CD14-positive monocyte (primary cell): Measurements from ENCODE around the gene PGP. TPM values are rescaled to one million over a fixed set of nuclear protein-coding genes. Genes with fewer than 3 reads are reported as not detected.
A peak's percentile ranks its signal among the peaks of the same experiment; 100 is the strongest.

ENCODE experiments used
- DNase-seq, 3 donors: peaks; one replicate each; pipeline ENCODE4 v3.0.0-alpha.2; 2011 to 2022
- H2AFZ ChIP-seq: 2 replicates; pipeline ENCODE4 v1.6.0; 2012; ENCODE audit warnings: mild to moderate bottlenecking, low read depth, low read length, inconsistent platforms; ENCODE audit not compliant: insufficient read depth, poor library complexity, severe bottlenecking
- H3K27ac ChIP-seq, 2 donors: 1 replicate in 1 of 2; 2 replicates in 1 of 2; pipeline ENCODE4 v1.5.1; 2012 to 2013; ENCODE audit warnings: low read length in 2 of 2, control low read depth in 1 of 2, inconsistent platforms in 1 of 2, low read depth in 1 of 2, mild to moderate bottlenecking in 1 of 2
- H3K27me3 ChIP-seq, 2 donors: one replicate each; pipeline versions ENCODE4 v1.6.0 to v1.6.1; 2011 to 2013; ENCODE audit warnings: low read length in 2 of 2; ENCODE audit not compliant: control insufficient read depth in 2 of 2, insufficient read depth in 2 of 2
- H3K36me3 ChIP-seq, 2 donors: replicated peaks in 1 of 2; 1 replicate in 1 of 2; 2 replicates in 1 of 2; pipeline versions ENCODE4 v1.5.1 to v1.6.1; 2012 to 2013; ENCODE audit warnings: low read length in 2 of 2, control low read depth in 1 of 2, inconsistent platforms in 1 of 2, mild to moderate bottlenecking in 1 of 2; ENCODE audit not compliant: insufficient read depth in 2 of 2, control insufficient read depth in 1 of 2
- H3K4me1 ChIP-seq, 2 donors: 1 replicate in 1 of 2; 2 replicates in 1 of 2; pipeline versions ENCODE4 v1.5.1 to v1.6.1; 2012 to 2013; ENCODE audit warnings: low read length in 2 of 2, control low read depth in 1 of 2, inconsistent platforms in 1 of 2, mild to moderate bottlenecking in 1 of 2, moderate library complexity in 1 of 2; ENCODE audit not compliant: insufficient read depth in 2 of 2, control insufficient read depth in 1 of 2
- H3K4me2 ChIP-seq: replicated peaks from 2 replicates; pipeline ENCODE3; 2012; ENCODE audit warnings: low read length, moderate library complexity, mild to moderate bottlenecking; ENCODE audit not compliant: poor library complexity, severe bottlenecking; ENCODE audit errors: extremely low read depth
- H3K4me3 ChIP-seq, 3 experiments: fragments of 200-600 bp in 1 of 3; sonication (generic) in 1 of 3; replicated peaks in 1 of 3; 1 replicate in 2 of 3; 2 replicates in 1 of 3; pipeline ENCODE4 v1.5.1; 2011 to 2013; ENCODE audit warnings: low read length in 3 of 3, mild to moderate bottlenecking in 3 of 3, control low read depth in 2 of 3, low read depth in 2 of 3, inconsistent platforms in 1 of 3, moderate library complexity in 1 of 3
- H3K79me2 ChIP-seq: 2 replicates; pipeline ENCODE4 v1.6.0; 2012; ENCODE audit warnings: mild to moderate bottlenecking, control low read depth, inconsistent platforms, low read length, moderate library complexity; ENCODE audit not compliant: insufficient read depth
- H3K9ac ChIP-seq: 2 replicates; pipeline ENCODE4 v1.6.0; 2017; ENCODE audit warnings: low read length, mild to moderate bottlenecking; ENCODE audit not compliant: insufficient read depth, poor library complexity, severe bottlenecking
- H3K9me3 ChIP-seq, 2 donors: replicated peaks in 1 of 2; 1 replicate in 1 of 2; 2 replicates in 1 of 2; pipeline versions ENCODE4 v1.5.1 to v1.6.1; 2012 to 2013; ENCODE audit warnings: low read length in 2 of 2, control low read depth in 1 of 2; ENCODE audit not compliant: control insufficient read depth in 1 of 2, insufficient read depth in 1 of 2
- H4K20me1 ChIP-seq: 2 replicates; pipeline ENCODE4 v1.6.0; 2012; ENCODE audit warnings: mild to moderate bottlenecking, low read length, control low read depth, moderate library complexity; ENCODE audit not compliant: insufficient read depth
- H3K27ac Mint-ChIP-seq, 7 donors: one replicate each; pipeline ENCODE4 v1.8.0; 2020; ENCODE audit warnings: mild to moderate bottlenecking in 7 of 7, mixed read lengths in 7 of 7, moderate library complexity in 6 of 7, inconsistent platforms in 2 of 7
- H3K27me3 Mint-ChIP-seq, 3 donors: one replicate each; pipeline ENCODE4 v1.8.0; 2021 to 2022; ENCODE audit warnings: low read depth in 3 of 3, mild to moderate bottlenecking in 3 of 3, mixed read lengths in 3 of 3, moderate library complexity in 3 of 3, inconsistent platforms in 1 of 3
- H3K36me3 Mint-ChIP-seq, 2 donors: one replicate each; pipeline ENCODE4 v1.8.0; 2020; ENCODE audit warnings: mixed read lengths in 2 of 2, inconsistent platforms in 1 of 2, mild to moderate bottlenecking in 1 of 2
- H3K4me1 Mint-ChIP-seq: one replicate; pipeline ENCODE4 v1.8.0; 2020; ENCODE audit warnings: mild to moderate bottlenecking, mixed read lengths
- H3K4me3 Mint-ChIP-seq, 2 donors: one replicate each; pipeline ENCODE4 v1.8.0; 2020; ENCODE audit warnings: mild to moderate bottlenecking in 2 of 2, mixed read lengths in 2 of 2, moderate library complexity in 1 of 2
- H3K9me3 Mint-ChIP-seq, 7 donors: one replicate each; pipeline ENCODE4 v1.8.0; 2020 to 2022; ENCODE audit warnings: mixed read lengths in 7 of 7, mild to moderate bottlenecking in 6 of 7, moderate library complexity in 6 of 7, inconsistent platforms in 2 of 7
- WGBS: methylation state at CpG from one replicate; pipeline ENCODE4 v1.1.5; 2013; ENCODE audit warnings: missing lambda C conversion rate; ENCODE audit not compliant: insufficient coverage; 5-methylcytosine and 5-hydroxymethylcytosine counted together
- intact Hi-C, 2 donors: fragments of 100-400 bp; cut with micrococcal nuclease; formaldehyde crosslinking; loops; one replicate each; pipeline versions ENCODE4 v1.15.0 to v1.15.1; 2023
- polyA plus RNA-seq, 3 donors: library from polyadenylated mRNA; depleted of rRNA in 1 of 3; unstranded in 2 of 3; stranded (reverse) in 1 of 3; fragments of 300-500 nt in 2 of 3; fragments of >200 nt in 1 of 3; fragmentation: Illumina TruSeq in 2 of 3; gene quantifications; 1 replicate in 2 of 3; 2 replicates in 1 of 3; pipeline ENCODE4 v1.2.3, GENCODE V29; 2012 to 2021
- TF ChIP-seq, protein P1 (sequence below): fragments of 200-600 bp; IDR thresholded peaks from one replicate; pipeline ENCODE4 v1.8.0; 2022; ENCODE audit warnings: antibody characterized with exemption, mild to moderate bottlenecking

The PGP gene
- polyA plus RNA-seq, 3 donors = 7.2 to 20.2 (median 19.2) TPM

DNA sequence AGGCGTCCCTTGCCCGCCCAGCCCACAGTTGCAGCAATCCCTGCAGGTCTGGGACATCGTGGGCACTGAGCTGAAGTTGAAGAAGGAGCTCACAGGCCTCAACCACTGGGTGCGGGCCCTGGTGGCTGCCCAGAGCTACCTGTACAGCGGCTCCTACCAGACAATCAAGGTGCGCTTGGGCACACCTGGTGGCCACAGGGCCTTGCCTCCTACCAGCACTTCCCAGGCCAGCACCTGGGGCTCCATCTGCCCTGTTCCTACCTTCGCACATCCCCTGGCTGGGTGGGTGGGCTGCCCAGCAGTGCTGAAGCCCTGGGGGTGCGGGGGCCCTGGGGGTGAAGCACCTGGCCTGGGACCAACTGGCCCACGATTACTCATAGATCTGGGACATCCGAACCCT, 39.2 kb downstream of the PGP start:
- no peak overlapping the region for H3K4me3 ChIP-seq
- H3K27me3 ChIP-seq = peaks cover 0 to 3% of the 10 kb centered on the region in 2 donors
- Mint-ChIP-seq H3K27ac (no peak overlapping the region), H3K4me1 (no peaks in the 10 kb centered on the region), H3K36me3 (peaks cover 38 to 58% of the 10 kb centered on the region in 2 donors), H3K27me3 (peaks cover 0 to 3% (median 2%) of the 10 kb centered on the region in 3 donors), H3K9me3 (peaks cover 0 to 2% (median 0%) of the 10 kb centered on the region in 7 donors), H3K4me3 (no peak overlapping the region)
- H2AFZ ChIP-seq = no peak overlapping the region
- 95% methylated on average over 10 of the region's 10 CpGs for WGBS
- DNase-seq = no peak
- H3K4me1 ChIP-seq = no peaks in the 10 kb centered on the region
- intact Hi-C loops = no loop called here
- H3K4me2 ChIP-seq = no peak overlapping the region
- H3K9me3 ChIP-seq = no peaks in the 10 kb centered on the region
- H3K9ac ChIP-seq = no peak overlapping the region
- H3K27ac ChIP-seq = no peak overlapping the region
- no peaks in the 10 kb centered on the region for H4K20me1 ChIP-seq
- H3K79me2 ChIP-seq = no peaks in the 10 kb centered on the region
- TF ChIP-seq, protein P1, sequence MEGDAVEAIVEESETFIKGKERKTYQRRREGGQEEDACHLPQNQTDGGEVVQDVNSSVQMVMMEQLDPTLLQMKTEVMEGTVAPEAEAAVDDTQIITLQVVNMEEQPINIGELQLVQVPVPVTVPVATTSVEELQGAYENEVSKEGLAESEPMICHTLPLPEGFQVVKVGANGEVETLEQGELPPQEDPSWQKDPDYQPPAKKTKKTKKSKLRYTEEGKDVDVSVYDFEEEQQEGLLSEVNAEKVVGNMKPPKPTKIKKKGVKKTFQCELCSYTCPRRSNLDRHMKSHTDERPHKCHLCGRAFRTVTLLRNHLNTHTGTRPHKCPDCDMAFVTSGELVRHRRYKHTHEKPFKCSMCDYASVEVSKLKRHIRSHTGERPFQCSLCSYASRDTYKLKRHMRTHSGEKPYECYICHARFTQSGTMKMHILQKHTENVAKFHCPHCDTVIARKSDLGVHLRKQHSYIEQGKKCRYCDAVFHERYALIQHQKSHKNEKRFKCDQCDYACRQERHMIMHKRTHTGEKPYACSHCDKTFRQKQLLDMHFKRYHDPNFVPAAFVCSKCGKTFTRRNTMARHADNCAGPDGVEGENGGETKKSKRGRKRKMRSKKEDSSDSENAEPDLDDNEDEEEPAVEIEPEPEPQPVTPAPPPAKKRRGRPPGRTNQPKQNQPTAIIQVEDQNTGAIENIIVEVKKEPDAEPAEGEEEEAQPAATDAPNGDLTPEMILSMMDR = no peak
- peaks cover 55 to 70% of the 10 kb centered on the region in 2 donors for H3K36me3 ChIP-seq

DNA sequence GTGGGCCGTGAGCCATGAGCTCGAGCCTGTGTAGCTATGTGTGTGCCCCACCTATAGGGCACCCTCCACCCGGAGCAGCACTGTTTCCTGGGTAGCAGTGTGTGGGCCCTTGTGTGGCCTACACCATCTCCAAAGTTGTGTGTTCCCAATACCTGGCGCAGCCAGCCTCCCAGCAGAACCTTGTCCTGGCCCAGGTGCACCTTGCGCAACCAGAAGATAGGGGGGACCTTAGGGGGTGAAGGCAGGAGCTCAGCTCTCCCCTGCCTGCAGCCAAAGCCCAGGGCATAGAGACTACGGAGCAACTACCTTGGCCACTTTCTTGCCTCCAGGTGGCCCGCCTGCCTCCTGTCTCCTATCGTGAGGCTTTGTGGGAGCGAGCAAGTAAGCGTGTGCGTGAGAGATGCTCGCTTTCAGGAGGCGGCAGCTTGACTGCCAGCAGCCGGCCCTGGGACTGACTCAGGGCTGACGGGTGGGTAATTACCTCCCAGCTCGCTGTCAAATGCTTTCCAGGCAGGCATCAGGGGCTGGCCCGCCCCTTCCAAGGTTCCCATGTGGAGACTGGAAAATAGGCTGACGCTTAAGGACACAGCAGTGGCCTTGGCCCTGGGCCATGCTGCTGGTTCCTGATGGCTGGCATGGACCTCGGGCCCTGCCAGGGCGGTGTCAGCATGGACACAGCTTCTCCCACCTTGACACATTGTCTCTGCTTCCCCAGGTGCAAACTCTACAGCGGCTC, 40.1 kb downstream of the PGP start:
- Histone ChIP-seq H3K36me3 (peaks cover 62 to 79% of the 10 kb centered on the region in 2 donors), H3K27ac (no peak overlapping the region)

More for the DNA sequence above, 40.1 kb downstream of the PGP start:
- Histone ChIP-seq H3K79me2 (no peaks in the 10 kb centered on the region), H3K9ac (no peak overlapping the region), H3K27me3 (peaks cover 0 to 3% of the 10 kb centered on the region in 2 donors), H2AFZ (no peak overlapping the region), H3K4me3 (no peak overlapping the region), H3K4me1 (no peaks in the 10 kb centered on the region), H3K4me2 (no peak overlapping the region), H3K9me3 (no peaks in the 10 kb centered on the region), H4K20me1 (no peaks in the 10 kb centered on the region)
- Mint-ChIP-seq H3K27me3 (peaks cover 0 to 3% (median 2%) of the 10 kb centered on the region in 3 donors), H3K4me1 (no peaks in the 10 kb centered on the region), H3K4me3 (no peak overlapping the region), H3K27ac (peak overlapping the region in 1 of 7 donors; percentile 26), H3K36me3 (peaks cover 38 to 62% of the 10 kb centered on the region in 2 donors), H3K9me3 (peaks cover 0 to 2% (median 0%) of the 10 kb centered on the region in 7 donors)
- intact Hi-C loops = no loop called here
- TF ChIP-seq, protein P1 = no peak
- 98% methylated on average over 15 of the region's 21 CpGs for WGBS
- no peak for DNase-seq
